GM23248 (cell line): ENCODE measurements around the gene TIPARP.

ENCODE experiments used
- EZH2 ChIP-seq: fragments of 200-600 bp; sonication (generic); IDR thresholded peaks from 2 replicates; pipeline ENCODE4 v1.6.1; 2018; ENCODE audit warnings: antibody characterized with exemption, mild to moderate bottlenecking; ENCODE audit not compliant: insufficient read depth, poor library complexity, severe bottlenecking
- EZH2phosphoT487 ChIP-seq: fragments of 200-600 bp; sonication (generic); IDR thresholded peaks from 2 replicates; pipeline ENCODE4 v1.6.1; 2018; ENCODE audit warnings: antibody characterized with exemption, moderate library complexity, mild to moderate bottlenecking, low read depth; ENCODE audit not compliant: insufficient read depth

DNA sequence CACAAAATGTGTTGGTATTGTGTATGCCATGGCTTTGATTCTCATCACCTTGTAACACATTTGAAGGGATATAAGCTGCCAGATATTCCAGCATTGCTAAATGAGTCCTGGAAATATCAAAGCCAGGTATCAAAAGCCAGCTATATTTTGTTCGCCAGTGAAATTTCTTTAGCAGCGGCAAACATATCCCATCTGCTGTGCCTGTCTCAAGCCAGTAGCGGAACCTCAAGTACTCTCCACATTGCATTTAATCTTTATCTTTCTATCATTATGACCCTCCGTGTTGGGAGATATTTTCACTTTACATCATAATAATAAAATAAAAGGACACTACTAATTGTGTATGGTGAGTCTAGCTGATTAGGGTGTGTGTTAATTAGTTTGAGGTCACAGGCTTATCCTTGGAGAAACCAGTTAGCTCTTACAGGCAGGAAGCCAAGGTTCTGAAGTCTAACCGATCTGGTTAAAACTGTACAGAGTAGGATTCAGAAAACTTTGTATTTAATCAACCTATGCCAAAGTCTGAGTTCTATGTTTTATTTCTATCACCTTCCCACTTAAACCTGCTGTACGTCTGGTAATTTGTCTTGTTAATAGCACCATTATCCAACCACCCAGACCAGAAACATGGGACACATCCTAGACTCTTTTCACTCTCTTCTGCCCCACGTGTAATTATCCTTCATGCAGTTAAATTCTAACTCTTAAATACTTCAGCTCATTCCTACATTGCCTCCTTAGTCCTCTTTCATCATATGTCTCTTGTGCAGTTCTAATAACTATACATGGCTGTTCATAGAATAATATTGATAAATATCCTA is 14.5 kb downstream of the TIPARP start:
- TF ChIP-seq EZH2phosphoT487, result no peak
- TF ChIP-seq EZH2, result no peak
